Body of pancreas (tissue), 4 donors: ENCODE measurements around the gene CFAP410. TPM values are rescaled to one million over a fixed set of nuclear protein-coding genes. Genes with fewer than 3 reads are reported as not detected.

ENCODE experiments used
- ATAC-seq: fragments of 150-250 bp; one replicate; pipeline ENCODE4 v1.9.1; 2016
- DNase-seq, 4 donors: peaks; one replicate each; pipeline ENCODE4 v3.0.0-alpha.2; 2019
- H3K27ac ChIP-seq, 4 donors: fragments of 200-600 bp; sonication (generic); 1 replicate in 3 of 4; 2 replicates in 1 of 4; pipeline versions ENCODE4 v1.5.1 to v1.6.1; 2016 to 2019; ENCODE audit warnings: mild to moderate bottlenecking in 1 of 4, mixed read lengths in 1 of 4, moderate library complexity in 1 of 4
- H3K27me3 ChIP-seq, 2 donors: fragments of 200-600 bp; sonication (generic); one replicate each; pipeline ENCODE4 v1.6.0; 2016; ENCODE audit warnings: mild to moderate bottlenecking in 1 of 2
- H3K36me3 ChIP-seq, 2 donors: fragments of 200-600 bp; sonication (generic); replicated peaks in 1 of 2; 2 replicates each; pipeline ENCODE4 v1.5.1; 2016; ENCODE audit warnings: low read depth in 2 of 2; ENCODE audit not compliant: insufficient read depth in 1 of 2
- H3K4me1 ChIP-seq: fragments of 200-600 bp; sonication (generic); one replicate; pipeline ENCODE4 v1.6.0; 2016
- H3K4me3 ChIP-seq, 2 donors: fragments of 200-600 bp; sonication (generic); 1 replicate in 1 of 2; 2 replicates in 1 of 2; pipeline ENCODE4 v1.5.1; 2016 to 2019
- H3K9me3 ChIP-seq, 3 donors: fragments of 200-600 bp; sonication (generic); 1 replicate in 2 of 3; 2 replicates in 1 of 3; pipeline ENCODE4 v1.5.1; 2016
- POLR2A ChIP-seq, 3 donors: fragments of 450-650 bp; IDR thresholded peaks; one replicate each; pipeline ENCODE4 v1.6.1; 2016; ENCODE audit warnings: antibody characterized with exemption in 3 of 3, mild to moderate bottlenecking in 2 of 3
- WGBS, 2 donors: methylation state at CpG; one replicate each; pipeline ENCODE4 v1.1.5; 2017; 5-methylcytosine and 5-hydroxymethylcytosine counted together
- intact Hi-C: fragments of 100-400 bp; cut with DNase I; formaldehyde crosslinking; loops from one replicate; pipeline ENCODE4 v1.15.1; 2023
- total RNA-seq, 2 donors: library from RNA; depleted of rRNA; stranded (reverse); fragments of >200 nt; gene quantifications; one replicate each; pipeline ENCODE4 v1.1.0, GENCODE V29; 2016
- TF ChIP-seq, protein P1 (sequence below), 7 experiments: fragments of 450-650 bp in 4 of 7; fragments of 200-600 bp in 3 of 7; sonication (generic) in 3 of 7; IDR thresholded peaks; one replicate each; pipeline ENCODE4 v1.5.1; 2016 to 2019; ENCODE audit warnings: antibody characterized with exemption in 7 of 7

The CFAP410 gene
- total RNA-seq, 2 donors from 2014 or later = 24.6 to 43.8 TPM

- no peak for DNase-seq
- Histone ChIP-seq H3K27ac (no peak overlapping the region), H3K36me3 (no peaks in the 10 kb centered on the region), H3K9me3 (no peaks in the 10 kb centered on the region), H3K4me3 (no peak overlapping the region), H3K27me3 (peaks cover 0 to 7% of the 10 kb centered on the region in 2 donors), H3K4me1 (no peaks in the 10 kb centered on the region)
- no peak for TF ChIP-seq POLR2A (IDR thresholded peaks at IDR 0.05)
- TF ChIP-seq, protein P1, sequence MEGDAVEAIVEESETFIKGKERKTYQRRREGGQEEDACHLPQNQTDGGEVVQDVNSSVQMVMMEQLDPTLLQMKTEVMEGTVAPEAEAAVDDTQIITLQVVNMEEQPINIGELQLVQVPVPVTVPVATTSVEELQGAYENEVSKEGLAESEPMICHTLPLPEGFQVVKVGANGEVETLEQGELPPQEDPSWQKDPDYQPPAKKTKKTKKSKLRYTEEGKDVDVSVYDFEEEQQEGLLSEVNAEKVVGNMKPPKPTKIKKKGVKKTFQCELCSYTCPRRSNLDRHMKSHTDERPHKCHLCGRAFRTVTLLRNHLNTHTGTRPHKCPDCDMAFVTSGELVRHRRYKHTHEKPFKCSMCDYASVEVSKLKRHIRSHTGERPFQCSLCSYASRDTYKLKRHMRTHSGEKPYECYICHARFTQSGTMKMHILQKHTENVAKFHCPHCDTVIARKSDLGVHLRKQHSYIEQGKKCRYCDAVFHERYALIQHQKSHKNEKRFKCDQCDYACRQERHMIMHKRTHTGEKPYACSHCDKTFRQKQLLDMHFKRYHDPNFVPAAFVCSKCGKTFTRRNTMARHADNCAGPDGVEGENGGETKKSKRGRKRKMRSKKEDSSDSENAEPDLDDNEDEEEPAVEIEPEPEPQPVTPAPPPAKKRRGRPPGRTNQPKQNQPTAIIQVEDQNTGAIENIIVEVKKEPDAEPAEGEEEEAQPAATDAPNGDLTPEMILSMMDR (IDR thresholded peaks at IDR 0.05) = no peak
- ATAC-seq = no peak
- intact Hi-C loops = no loop called here
- 64 to 65% methylated on average over 15 to 24 of the region's 24 CpGs for WGBS, 2 donors
Measured at GRCh38 chr21:44354775-44355771, 15.9 kb upstream of the CFAP410 start.

DNA sequence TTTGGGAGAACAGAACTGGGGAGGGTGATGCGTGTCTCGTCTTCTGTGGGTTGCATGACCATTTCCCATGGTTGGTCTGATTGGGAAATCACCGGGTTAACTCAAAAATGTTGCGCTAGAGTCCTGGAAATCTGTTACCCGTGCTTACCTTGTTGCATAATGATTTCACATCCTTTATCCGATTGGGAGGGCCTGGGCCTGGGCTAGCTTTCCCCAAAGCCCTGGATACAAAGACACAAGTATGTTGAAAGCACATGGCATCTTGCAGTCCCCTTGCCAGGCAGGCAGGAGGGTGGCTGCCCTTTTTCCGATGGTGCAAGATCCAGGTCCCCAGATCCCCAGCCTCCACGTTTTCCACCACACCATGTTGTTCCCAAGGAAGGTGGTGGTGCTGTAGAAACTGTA lies 14.8 kb upstream of the CFAP410 start:
- no peak for TF ChIP-seq POLR2A (IDR thresholded peaks at IDR 0.05)
- TF ChIP-seq, protein P1 (IDR thresholded peaks at IDR 0.05) = no peak
- no peaks in the 10 kb centered on the region for H3K36me3 ChIP-seq
- intact Hi-C loops = no loop called here
- no peaks in the 10 kb centered on the region for H3K4me1 ChIP-seq
- H3K4me3 ChIP-seq = no peak overlapping the region
- WGBS, 2 donors = 44 to 51% methylated on average over 8 of the region's 8 CpGs
- H3K27me3 ChIP-seq = peaks cover 0 to 7% of the 10 kb centered on the region in 2 donors
- no peaks in the 10 kb centered on the region for H3K9me3 ChIP-seq
- DNase-seq (peak in 1 of 4 donors; percentile 50), ATAC-seq (no peak)
- peak overlapping the region in 1 of 4 donors; percentile 71 for H3K27ac ChIP-seq

DNA sequence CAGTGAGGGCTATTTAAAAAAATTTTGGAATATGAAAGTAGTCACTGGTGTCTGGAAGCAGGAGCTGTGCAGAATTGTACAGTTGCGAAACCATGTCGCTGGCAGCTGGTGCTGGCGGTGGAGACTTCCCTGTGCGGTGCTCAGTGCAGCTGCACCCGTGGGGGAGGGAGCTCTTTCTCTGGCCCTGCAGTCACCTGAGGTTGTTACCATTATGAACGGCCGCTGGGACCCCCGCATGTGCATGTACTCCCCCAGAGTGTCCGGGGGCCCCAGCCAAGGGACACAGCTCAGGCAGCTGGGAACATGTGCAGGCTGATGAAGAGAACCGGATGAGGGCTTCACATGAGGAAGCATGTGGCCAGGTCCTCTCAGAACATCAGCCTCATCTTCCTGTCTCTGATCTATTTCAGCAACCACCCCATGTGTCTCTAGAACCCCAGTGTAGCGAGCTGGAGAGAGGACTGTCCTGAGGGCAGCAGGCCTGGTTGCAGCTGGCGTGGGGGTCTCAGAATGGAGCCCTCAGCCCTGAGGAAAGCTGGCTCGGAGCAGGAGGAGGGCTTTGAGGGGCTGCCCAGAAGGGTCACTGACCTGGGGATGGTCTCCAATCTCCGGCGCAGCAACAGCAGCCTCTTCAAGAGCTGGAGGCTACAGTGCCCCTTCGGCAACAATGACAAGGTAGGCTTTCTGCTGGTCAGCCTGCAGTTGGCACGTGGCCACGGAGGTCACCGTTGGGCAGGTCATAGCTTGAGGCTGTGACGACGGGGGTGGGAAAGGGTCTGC lies 14.2 kb upstream of the CFAP410 start, which contains the start of gene TRPM2:
Gene TRPM2 (plus strand): TSS at position 431 of the 780 bp plus-strand sequence. CDS start 80 bp downstream, at position 511.
- H3K4me3 ChIP-seq = no peak within 1 kb of the TSS
- H3K27ac ChIP-seq = peak within 1 kb of the TSS in 1 of 4 donors; percentile 71
- peaks cover 0 to 7% of the 10 kb centered on the region in 2 donors for H3K27me3 ChIP-seq
- ATAC-seq = no peak
- WGBS, 2 donors = 42 to 47% methylated on average over 16 to 21 of the region's 21 CpGs
- TF ChIP-seq, protein P1 (IDR thresholded peaks at IDR 0.05) = no peak
- TF ChIP-seq POLR2A (IDR thresholded peaks at IDR 0.05) = peak in 1 of 3 donors; percentile 34
- peak in 2 of 4 donors; percentile 35 to 67 for DNase-seq
- H3K36me3 ChIP-seq = no peaks in the 10 kb centered on the region
- intact Hi-C loops = no loop called here
- H3K9me3 ChIP-seq = no peaks in the 10 kb centered on the region
- no peaks in the 10 kb centered on the region for H3K4me1 ChIP-seq

DNA sequence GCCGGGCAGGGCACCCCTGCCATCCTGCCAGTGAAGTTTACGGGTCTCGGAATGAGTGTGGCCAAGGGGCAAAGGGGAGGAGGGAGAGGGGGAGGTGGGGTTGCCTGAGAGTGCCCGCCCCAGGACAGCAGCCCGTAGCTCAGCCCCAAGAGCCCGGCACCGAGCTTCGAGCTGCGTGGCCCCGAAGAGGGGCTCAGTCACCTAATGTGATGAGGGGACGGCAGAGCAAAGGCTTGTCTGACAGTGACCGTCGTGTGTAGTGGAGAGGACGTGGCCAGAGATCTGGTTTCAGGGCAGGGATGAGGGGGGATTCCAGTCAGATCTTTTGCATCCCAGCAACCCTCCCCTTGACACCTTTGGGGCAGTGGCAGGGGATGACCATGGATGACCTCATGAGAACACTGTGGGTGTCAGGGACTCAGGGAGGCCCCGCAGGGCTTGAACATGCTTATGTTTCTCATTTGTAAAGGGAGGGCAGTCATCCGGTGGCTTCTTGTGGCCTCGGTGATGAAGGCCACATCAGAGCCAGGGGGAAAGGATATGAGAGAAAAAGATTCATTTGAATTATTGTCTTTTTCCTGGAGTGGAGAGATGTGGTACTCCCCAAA lies 13.2 kb upstream of the CFAP410 start:
- Histone ChIP-seq H3K27me3 (peaks cover 0 to 7% of the 10 kb centered on the region in 2 donors), H3K36me3 (no peaks in the 10 kb centered on the region), H3K9me3 (no peaks in the 10 kb centered on the region), H3K27ac (peak overlapping the region in 1 of 4 donors; percentile 71), H3K4me1 (no peaks in the 10 kb centered on the region), H3K4me3 (no peak overlapping the region)
- no peak for TF ChIP-seq POLR2A (IDR thresholded peaks at IDR 0.05)
- TF ChIP-seq, protein P1 (IDR thresholded peaks at IDR 0.05) = no peak
- DNase-seq = no peak
- 56 to 58% methylated on average over 15 to 17 of the region's 17 CpGs for WGBS, 2 donors
- intact Hi-C loops = no loop called here
- ATAC-seq = no peak
